Tibial nerve (tissue), 4 donors: ENCODE results near the gene LMOD2. TPM values are rescaled to one million over a fixed set of nuclear protein-coding genes. Genes with fewer than 3 reads are reported as not detected.
A peak's percentile ranks its signal among the peaks of the same experiment; 100 is the strongest.

Experiments
- DNase-seq, 2 donors: peaks; one replicate each; pipeline ENCODE4 v3.0.0-alpha.2; 2019; ENCODE audit warnings: low spot score in 2 of 2
- H3K27ac ChIP-seq, 4 donors: fragments of 200-600 bp; sonication (generic) in 3 of 4; one replicate each; pipeline ENCODE4 v1.5.1; 2017 to 2019; ENCODE audit warnings: mild to moderate bottlenecking in 1 of 4
- H3K27me3 ChIP-seq, 2 donors: fragments of 200-600 bp; sonication (generic) in 1 of 2; one replicate each; pipeline versions ENCODE4 v1.5.1 to v1.6.0; 2017 to 2019
- H3K36me3 ChIP-seq, 3 donors: fragments of 200-600 bp; sonication (generic); one replicate each; pipeline ENCODE4 v1.5.1; 2018 to 2019
- H3K4me1 ChIP-seq, 4 donors: fragments of 200-600 bp; sonication (generic) in 3 of 4; one replicate each; pipeline ENCODE4 v1.5.1; 2017 to 2019
- H3K4me3 ChIP-seq, 4 donors: fragments of 200-600 bp; sonication (generic) in 3 of 4; one replicate each; pipeline ENCODE4 v1.5.1; 2017 to 2019; ENCODE audit warnings: mild to moderate bottlenecking in 1 of 4, moderate library complexity in 1 of 4
- H3K9me3 ChIP-seq, 4 donors: fragments of 200-600 bp; sonication (generic) in 3 of 4; one replicate each; pipeline ENCODE4 v1.5.1; 2017 to 2019
- EP300 ChIP-seq, 2 donors: sonication (generic); formaldehyde crosslinking; IDR thresholded peaks; one replicate each; pipeline ENCODE4 v1.6.1; 2017; ENCODE audit warnings: antibody characterized with exemption in 2 of 2, mild to moderate bottlenecking in 1 of 2
- POLR2A ChIP-seq, 2 donors: fragments of 450-650 bp; IDR thresholded peaks; one replicate each; pipeline ENCODE4 v1.6.1; 2017; ENCODE audit warnings: antibody characterized with exemption in 2 of 2, mild to moderate bottlenecking in 2 of 2, moderate library complexity in 2 of 2
- WGBS, 2 donors: methylation state at CpG; one replicate each; pipeline ENCODE4 v1.1.5; 2018; 5-methylcytosine and 5-hydroxymethylcytosine counted together
- total RNA-seq, 4 donors: library from RNA; depleted of rRNA; stranded (reverse); fragments of >200 nt; gene quantifications; one replicate each; pipeline ENCODE4 v1.1.0, GENCODE V29; 2016
- TF ChIP-seq, protein P1 (sequence below), 5 experiments: fragments of 200-600 bp in 3 of 5; fragments of 450-650 bp in 2 of 5; sonication (generic) in 3 of 5; IDR thresholded peaks; one replicate each; pipeline ENCODE4 v1.5.1; 2016 to 2019; ENCODE audit warnings: antibody characterized with exemption in 5 of 5, mild to moderate bottlenecking in 3 of 5, moderate library complexity in 2 of 5

Gene LMOD2
- total RNA-seq, 4 donors from 2014 or later: not detected

DNA sequence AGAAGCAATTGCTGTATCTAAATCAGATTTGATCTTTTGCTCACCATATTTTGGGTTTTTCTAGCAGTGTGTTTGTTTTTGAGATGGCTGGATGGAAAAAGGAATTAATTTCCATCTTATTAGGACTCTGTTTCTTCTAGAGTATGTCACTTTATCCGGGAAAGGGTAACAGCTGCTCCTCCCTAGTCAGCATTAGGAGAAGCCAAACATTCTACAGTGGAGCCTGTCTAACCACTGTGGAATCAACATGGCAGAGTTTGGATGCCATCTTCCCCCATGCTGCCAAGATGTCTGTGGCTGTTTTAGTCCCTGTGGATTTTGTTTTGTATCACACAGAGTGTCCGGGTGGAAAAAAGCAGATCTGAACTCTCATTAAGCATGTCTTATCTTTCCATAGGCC is 16.0 kb upstream of the LMOD2 start:
- 88 to 92% methylated on average over 2 of the region's 2 CpGs for WGBS, 2 donors
- H3K36me3 ChIP-seq: no peaks in the 10 kb centered on the region
- no peaks in the 10 kb centered on the region for H3K9me3 ChIP-seq
- no peaks in the 10 kb centered on the region for H3K27me3 ChIP-seq
- DNase-seq: no peak
- no peak overlapping the region for H3K27ac ChIP-seq
- TF ChIP-seq, protein P1, sequence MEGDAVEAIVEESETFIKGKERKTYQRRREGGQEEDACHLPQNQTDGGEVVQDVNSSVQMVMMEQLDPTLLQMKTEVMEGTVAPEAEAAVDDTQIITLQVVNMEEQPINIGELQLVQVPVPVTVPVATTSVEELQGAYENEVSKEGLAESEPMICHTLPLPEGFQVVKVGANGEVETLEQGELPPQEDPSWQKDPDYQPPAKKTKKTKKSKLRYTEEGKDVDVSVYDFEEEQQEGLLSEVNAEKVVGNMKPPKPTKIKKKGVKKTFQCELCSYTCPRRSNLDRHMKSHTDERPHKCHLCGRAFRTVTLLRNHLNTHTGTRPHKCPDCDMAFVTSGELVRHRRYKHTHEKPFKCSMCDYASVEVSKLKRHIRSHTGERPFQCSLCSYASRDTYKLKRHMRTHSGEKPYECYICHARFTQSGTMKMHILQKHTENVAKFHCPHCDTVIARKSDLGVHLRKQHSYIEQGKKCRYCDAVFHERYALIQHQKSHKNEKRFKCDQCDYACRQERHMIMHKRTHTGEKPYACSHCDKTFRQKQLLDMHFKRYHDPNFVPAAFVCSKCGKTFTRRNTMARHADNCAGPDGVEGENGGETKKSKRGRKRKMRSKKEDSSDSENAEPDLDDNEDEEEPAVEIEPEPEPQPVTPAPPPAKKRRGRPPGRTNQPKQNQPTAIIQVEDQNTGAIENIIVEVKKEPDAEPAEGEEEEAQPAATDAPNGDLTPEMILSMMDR (IDR thresholded peaks at IDR 0.05): no peak
- TF ChIP-seq POLR2A (IDR thresholded peaks at IDR 0.05) (no peak), EP300 (IDR thresholded peaks at IDR 0.05) (no peak)
- H3K4me3 ChIP-seq: no peak overlapping the region
- H3K4me1 ChIP-seq: peaks cover 0 to 15% (median 0%) of the 10 kb centered on the region in 4 donors

DNA sequence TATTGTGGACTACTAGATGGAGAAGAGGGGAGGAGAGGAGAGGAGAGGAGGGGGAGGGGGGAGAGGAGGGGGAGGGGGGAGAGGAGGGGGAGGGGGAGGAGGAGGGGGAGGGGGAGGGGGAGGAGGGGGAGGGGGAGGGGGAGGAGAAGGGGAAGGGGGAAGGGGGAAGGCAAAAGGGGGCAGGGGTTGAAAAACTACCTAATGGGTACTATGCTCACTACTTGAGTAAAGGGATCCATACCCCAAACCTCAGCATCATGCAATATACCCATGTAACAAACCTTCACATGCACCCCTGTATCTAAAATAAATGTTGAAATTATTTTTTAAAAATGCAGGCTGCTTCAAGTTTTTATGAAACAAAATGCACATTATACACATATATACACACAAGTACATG is 15.1 kb upstream of the LMOD2 start:
- no peaks in the 10 kb centered on the region for H3K9me3 ChIP-seq
- peaks cover 0 to 16% (median 0%) of the 10 kb centered on the region in 4 donors for H3K4me1 ChIP-seq
- no peak overlapping the region for H3K4me3 ChIP-seq
- DNase-seq: no peak
- no peaks in the 10 kb centered on the region for H3K27me3 ChIP-seq
- no peak overlapping the region for H3K27ac ChIP-seq
- no peaks in the 10 kb centered on the region for H3K36me3 ChIP-seq
- TF ChIP-seq POLR2A (IDR thresholded peaks at IDR 0.05) (no peak), EP300 (IDR thresholded peaks at IDR 0.05) (no peak)
- TF ChIP-seq, protein P1 (IDR thresholded peaks at IDR 0.05): no peak

DNA sequence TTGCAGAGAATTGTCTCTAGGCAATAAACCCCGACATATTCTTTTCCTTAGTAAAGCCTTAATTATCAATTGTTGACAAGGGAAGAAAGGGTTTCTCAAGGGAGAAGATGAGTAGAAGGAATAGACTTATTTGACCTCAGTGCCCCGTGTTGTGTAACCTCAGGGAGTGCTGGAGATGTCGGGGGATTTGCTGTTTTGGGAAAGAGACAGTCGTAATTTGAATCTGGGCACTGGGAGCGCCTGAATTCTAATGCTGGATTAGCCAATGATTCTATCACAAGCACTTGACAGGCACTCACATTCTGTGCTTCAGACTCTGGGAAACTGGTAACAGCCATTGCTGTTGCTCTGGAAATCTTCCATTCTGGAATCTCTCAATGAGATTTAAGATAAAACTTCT is 13.8 kb upstream of the LMOD2 start:
- TF ChIP-seq EP300 (IDR thresholded peaks at IDR 0.05) (no peak), POLR2A (IDR thresholded peaks at IDR 0.05) (no peak)
- TF ChIP-seq, protein P1 (IDR thresholded peaks at IDR 0.05): no peak
- no peak overlapping the region for H3K27ac ChIP-seq

DNA sequence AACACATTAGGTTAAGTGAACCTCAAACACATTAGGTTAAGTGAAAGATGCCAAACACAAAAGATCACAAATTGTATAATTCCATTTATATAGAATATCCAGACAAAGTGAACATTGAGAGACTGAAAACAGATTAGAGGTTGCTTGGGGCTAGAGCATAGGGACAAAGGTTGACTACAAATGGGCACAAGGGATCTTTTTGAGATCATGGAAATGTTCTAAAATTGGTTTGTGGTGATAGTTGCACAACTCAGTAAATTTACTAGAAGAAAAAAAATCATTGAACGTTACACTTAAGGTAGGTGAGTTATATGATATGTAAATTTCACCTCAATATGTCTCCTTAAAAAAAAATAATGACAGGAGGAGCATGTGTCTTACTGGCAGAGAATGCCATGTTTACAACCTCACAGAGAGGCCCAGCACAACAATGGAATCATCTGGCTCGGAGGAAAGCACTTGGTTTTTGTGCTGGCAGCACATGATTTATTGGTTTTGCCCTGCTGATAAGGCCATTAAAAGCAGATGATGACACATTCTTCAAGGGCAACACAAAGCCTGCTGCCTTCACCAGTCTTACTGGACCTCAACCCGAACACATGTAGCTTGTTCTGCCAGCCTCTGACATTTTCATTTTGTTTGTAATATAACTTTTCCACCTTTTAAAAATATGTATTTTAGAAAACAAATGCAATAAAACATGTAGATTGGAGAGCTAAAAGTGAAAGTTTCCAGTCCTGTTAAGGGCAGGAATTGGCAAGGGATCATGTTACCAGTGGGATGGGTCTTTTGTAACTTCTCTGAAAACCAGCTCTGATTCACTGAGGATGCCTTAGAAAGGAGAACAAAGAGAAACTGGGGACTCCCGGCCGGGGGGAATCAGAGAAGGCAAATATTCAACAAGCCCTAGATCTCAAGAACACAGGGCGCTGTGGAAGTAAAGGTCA is 11.9 kb upstream of the LMOD2 start:
- Histone ChIP-seq H3K9me3 (no peaks in the 10 kb centered on the region), H3K4me3 (peak overlapping the region in 1 of 4 donors; percentile 23), H3K27ac (peak overlapping the region in 3 of 4 donors; percentile 12 to 46 (median 13)), H3K4me1 (peaks cover 0 to 16% (median 0%) of the 10 kb centered on the region in 4 donors), H3K36me3 (no peaks in the 10 kb centered on the region), H3K27me3 (no peaks in the 10 kb centered on the region)
- TF ChIP-seq POLR2A (IDR thresholded peaks at IDR 0.05): no peak
- TF ChIP-seq EP300 (IDR thresholded peaks at IDR 0.05): no peak
- TF ChIP-seq, protein P1 (IDR thresholded peaks at IDR 0.05): no peak
- WGBS, 2 donors: 21% methylated on average over 6 of the region's 6 CpGs
- no peak for DNase-seq

More for the DNA sequence above, 13.8 kb upstream of the LMOD2 start:
- no peaks in the 10 kb centered on the region for H3K9me3 ChIP-seq
- 74 to 76% methylated on average over 5 of the region's 5 CpGs for WGBS, 2 donors
- H3K27me3 ChIP-seq: no peaks in the 10 kb centered on the region
- no peak overlapping the region for H3K4me3 ChIP-seq
- no peaks in the 10 kb centered on the region for H3K36me3 ChIP-seq
- DNase-seq: no peak
- peaks cover 0 to 16% (median 0%) of the 10 kb centered on the region in 4 donors for H3K4me1 ChIP-seq

GRCh38 chr7:123645516-123645915 is 10.2 kb upstream of the LMOD2 start:
- Histone ChIP-seq H3K9me3 (no peaks in the 10 kb centered on the region), H3K4me1 (peaks cover 0 to 16% (median 0%) of the 10 kb centered on the region in 4 donors), H3K27ac (no peak overlapping the region), H3K36me3 (no peaks in the 10 kb centered on the region), H3K4me3 (no peak overlapping the region), H3K27me3 (no peaks in the 10 kb centered on the region)
- WGBS, 2 donors: 61 to 62% methylated on average over 3 of the region's 3 CpGs
- TF ChIP-seq, protein P1 (IDR thresholded peaks at IDR 0.05): no peak
- TF ChIP-seq EP300 (IDR thresholded peaks at IDR 0.05): no peak
- TF ChIP-seq POLR2A (IDR thresholded peaks at IDR 0.05): no peak
- no peak for DNase-seq
